IPS-20b (cell line): ENCODE results near the gene SALL4.
"Not testable (repeated sequence)": the region's sequence is repeated elsewhere in the genome, so short reads cannot be mapped to it uniquely, and the experiment has no call there.

ENCODE experiments used
- H3K27ac ChIP-seq: one replicate; pipeline ENCODE4 v1.5.1; 2013; ENCODE audit warnings: low read length
- H3K27me3 ChIP-seq: 2 replicates; pipeline ENCODE4 v1.6.1; 2013; ENCODE audit warnings: mild to moderate bottlenecking, low read length, inconsistent platforms; ENCODE audit not compliant: insufficient read depth
- H3K36me3 ChIP-seq: 2 replicates; pipeline ENCODE4 v1.6.1; 2013; ENCODE audit warnings: low read depth, mild to moderate bottlenecking, inconsistent platforms, low read length, moderate library complexity; ENCODE audit not compliant: insufficient read depth
- H3K4me1 ChIP-seq: 2 replicates; pipeline ENCODE4 v1.6.1; 2013; ENCODE audit warnings: mild to moderate bottlenecking, control low read depth, inconsistent platforms, low read length, moderate library complexity; ENCODE audit not compliant: insufficient read depth
- H3K4me3 ChIP-seq: 2 replicates; pipeline ENCODE4 v1.5.1; 2013; ENCODE audit warnings: mild to moderate bottlenecking, low read length, inconsistent platforms
- H3K9ac ChIP-seq: 2 replicates; pipeline ENCODE4 v1.6.1; 2013; ENCODE audit warnings: low read depth, mild to moderate bottlenecking, inconsistent platforms, low read length, moderate library complexity
- H3K9me3 ChIP-seq: 2 replicates; pipeline ENCODE4 v1.6.1; 2013; ENCODE audit warnings: mild to moderate bottlenecking, low read depth, low read length, inconsistent platforms; ENCODE audit not compliant: insufficient read depth

SALL4 gene

DNA sequence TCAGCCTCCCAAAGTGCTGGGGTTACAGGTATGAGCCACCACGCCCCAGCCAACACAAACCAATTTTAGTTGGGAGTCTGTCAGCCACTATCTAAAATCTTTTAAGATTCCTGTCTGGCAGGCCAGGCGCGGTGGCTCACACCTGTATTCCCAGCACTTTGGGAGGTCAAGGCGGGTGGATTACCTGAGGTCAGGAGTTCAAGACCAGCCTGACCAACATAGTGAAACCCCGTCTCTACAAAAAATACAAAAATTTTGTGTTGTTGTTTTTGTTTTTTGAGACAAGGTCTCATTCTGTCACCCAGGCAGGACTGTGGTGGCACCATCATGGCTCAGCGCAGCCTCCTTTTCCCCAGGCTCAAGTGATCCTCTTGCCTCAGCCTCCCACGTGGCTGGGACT is 62.0 kb downstream of the SALL4 start:
- not testable (repeated sequence) for H3K9me3 ChIP-seq, H3K4me3 ChIP-seq, H3K9ac ChIP-seq, H3K4me1 ChIP-seq, H3K27me3 ChIP-seq, H3K27ac ChIP-seq, H3K36me3 ChIP-seq

DNA sequence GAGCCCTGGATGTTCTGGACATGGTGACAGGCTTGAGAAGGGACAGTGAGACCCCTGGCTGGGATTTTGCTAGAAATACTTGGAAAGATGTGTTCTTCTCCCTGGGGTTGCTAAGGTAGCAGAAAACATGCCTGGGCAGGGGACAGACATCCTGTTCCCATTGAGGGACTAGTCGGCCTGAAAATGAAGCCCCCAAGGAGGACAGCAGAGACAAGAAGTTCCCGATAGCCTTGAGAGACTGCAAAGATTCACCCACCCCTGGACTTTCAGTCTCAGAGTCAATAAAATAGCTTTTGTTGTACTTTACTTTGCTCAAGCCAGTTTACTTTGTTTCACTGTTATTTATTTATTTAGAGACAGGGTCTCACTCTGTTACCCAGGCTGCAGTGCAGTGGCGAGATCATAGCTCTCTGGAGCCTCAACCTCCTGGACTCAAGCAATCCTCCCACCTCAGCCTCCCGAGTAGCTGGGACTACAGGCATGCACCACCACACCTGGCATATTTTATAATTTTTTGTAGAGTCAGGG is 62.5 kb downstream of the SALL4 start:
- Histone ChIP-seq H3K27ac (no peak overlapping the region), H3K4me3 (no peak overlapping the region), H3K36me3 (no peaks in the 10 kb centered on the region), H3K9ac (no peak overlapping the region), H3K4me1 (no peaks in the 10 kb centered on the region), H3K27me3 (no peaks in the 10 kb centered on the region), H3K9me3 (no peaks in the 10 kb centered on the region)

DNA sequence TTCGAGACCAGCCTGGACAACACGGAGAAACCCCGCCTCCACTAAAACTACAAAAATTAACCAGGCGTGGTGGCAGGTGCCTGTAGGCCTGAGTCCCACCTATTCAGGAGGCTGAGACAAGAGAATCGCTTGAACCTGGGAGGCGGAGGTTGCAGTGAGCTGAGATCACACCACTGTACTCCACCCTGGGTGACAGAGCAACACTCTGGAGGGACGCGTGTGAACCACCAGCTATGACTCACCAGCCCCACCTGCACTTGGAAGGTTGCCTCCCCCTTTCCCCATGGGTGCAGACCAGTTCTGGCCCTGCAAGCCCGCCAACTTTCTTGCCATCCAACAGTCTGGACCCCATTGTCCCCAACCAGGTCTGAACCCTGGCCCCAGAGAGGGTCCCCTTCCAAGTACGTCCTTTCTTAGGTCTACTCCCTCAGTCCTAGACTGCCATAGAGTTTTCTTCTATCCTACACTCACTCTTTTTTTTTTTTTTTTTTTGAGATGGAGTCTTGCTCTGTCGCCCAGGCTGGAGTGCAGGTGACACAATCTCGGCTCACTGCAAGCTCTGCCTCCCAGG is 63.4 kb downstream of the SALL4 start:
- Histone ChIP-seq H3K27me3 (no peaks in the 10 kb centered on the region), H3K4me3 (no peak overlapping the region), H3K9me3 (no peaks in the 10 kb centered on the region), H3K36me3 (no peaks in the 10 kb centered on the region), H3K27ac (no peak overlapping the region), H3K4me1 (no peaks in the 10 kb centered on the region), H3K9ac (no peak overlapping the region)

DNA sequence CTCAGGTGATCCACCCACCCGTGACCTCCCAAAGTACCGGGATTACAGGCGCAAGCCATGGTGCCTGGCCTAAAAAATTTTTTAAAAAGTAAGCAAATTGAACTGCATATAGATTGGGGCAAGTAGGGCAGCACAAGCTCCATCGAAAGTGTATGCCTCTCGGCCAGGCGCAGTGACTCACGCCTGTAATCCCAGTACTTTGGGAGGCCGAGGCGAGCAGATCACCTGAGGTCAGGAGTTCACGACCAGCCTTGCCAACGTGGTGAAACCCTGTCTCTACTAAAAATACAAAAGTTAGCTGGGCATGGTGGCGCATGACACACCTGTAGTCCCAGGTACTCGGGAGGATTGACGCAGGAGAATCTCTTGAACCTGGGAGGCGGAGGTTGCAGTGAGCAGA is 64.1 kb downstream of the SALL4 start:
- H3K4me3 ChIP-seq, H3K4me1 ChIP-seq, H3K27me3 ChIP-seq, H3K9me3 ChIP-seq, H3K27ac ChIP-seq, H3K36me3 ChIP-seq, H3K9ac ChIP-seq: not testable (repeated sequence)

DNA sequence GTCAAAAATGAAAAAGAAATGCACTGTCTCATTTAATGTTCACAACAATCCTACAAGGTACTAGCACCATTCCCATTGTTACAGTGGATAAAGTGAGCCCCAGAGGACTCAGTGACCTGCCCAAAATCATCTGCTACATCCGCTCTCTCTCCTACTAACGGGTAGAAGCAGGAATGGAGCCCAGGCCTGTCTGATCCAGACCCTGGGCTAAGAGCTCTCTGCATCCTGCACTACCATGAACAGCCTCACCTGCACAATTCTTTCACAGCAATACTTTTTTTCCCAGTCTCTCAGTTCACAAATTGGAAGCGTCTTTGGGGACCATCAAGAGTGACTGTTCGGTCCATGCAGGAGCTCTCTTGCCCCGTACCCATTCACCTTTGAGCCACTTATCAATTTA is 65.4 kb downstream of the SALL4 start:
- Histone ChIP-seq H3K9me3 (no peaks in the 10 kb centered on the region), H3K27me3 (no peaks in the 10 kb centered on the region), H3K9ac (no peak overlapping the region), H3K4me3 (no peak overlapping the region), H3K27ac (no peak overlapping the region), H3K36me3 (no peaks in the 10 kb centered on the region), H3K4me1 (no peaks in the 10 kb centered on the region)

DNA sequence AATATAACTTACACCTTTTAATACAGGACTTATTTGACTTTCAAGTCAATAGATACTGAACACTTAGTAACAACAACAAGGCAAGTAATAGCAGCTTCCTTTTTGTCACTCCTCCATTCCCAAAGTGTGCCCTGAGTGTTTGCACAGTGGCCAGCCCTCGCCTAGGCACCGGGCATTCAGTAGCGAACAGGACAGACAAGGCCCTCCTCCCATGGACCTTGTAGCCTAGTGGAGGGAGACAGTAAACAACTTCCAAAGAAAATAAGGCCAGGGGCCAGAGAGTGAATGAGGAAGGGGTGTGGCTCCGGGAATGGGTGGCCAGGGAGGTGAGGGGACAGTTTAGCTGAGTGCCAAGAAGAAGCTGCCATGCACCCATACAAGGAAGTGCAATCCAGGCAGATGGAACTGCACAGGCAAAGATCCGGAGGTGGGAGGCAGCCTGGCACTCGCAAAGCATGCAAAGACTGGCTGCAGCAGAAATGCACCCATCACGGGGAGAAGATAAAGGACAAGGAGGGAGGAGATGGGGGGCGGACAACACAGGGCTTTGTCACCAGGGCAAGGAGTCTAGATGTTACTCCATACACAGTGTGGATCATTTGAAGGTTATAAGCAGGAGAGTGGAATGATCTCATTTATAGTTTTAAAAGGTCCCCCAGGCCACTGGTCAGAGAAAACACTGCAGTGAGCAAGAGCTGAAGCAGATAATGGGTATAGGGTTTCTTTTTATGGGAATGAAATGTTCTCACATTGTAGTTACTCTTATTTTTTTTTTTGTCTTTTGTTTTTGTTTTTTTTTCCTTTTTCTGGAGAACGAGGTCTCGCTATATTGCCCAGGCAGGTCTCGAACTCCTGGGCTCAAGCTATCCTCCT is 66.4 kb downstream of the SALL4 start:
- H3K9ac ChIP-seq: no peak overlapping the region
- no peaks in the 10 kb centered on the region for H3K27me3 ChIP-seq
- H3K36me3 ChIP-seq: no peaks in the 10 kb centered on the region
- H3K4me1 ChIP-seq: no peaks in the 10 kb centered on the region
- H3K27ac ChIP-seq: no peak overlapping the region
- no peak overlapping the region for H3K4me3 ChIP-seq
- no peaks in the 10 kb centered on the region for H3K9me3 ChIP-seq

DNA sequence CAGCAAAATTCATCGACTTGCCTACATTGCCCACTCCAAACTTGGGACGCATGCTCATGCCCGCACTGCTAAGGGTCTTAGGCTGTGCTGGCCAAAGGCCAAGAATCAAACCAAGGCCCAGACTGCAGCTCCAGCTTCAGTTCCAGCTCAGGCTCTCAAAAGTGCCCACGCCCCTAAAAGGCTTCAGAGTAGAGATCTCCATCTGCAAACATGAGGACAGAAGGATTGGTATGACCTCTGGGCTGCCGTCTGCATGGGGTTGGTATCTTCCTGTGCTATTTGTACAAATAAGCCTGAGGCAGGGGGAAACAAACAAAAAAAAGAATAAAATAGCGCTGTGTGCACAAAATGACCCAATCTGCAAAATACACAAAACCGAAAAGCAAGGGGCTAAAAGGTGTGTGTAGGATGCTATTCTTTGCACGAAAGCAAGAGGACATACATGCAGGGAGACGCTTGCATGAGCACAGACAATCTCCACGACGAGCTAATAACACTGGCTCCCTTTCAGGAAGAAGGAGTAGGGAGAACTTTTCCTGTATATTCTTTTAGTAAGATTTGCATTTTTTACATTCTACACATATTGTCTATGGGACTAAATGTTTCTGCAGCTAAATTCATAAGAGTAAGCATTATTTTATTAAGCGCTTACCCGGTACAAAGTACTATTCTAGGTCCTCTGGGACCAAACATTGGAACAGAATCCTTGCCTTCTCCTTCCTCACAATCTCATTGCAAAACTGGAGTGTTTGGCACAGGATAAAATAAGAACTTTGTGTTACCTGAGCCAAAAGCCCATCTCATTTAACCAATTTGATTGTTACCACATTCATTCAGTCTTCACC is 67.2 kb downstream of the SALL4 start:
- no peaks in the 10 kb centered on the region for H3K9me3 ChIP-seq
- H3K4me1 ChIP-seq: no peaks in the 10 kb centered on the region
- H3K4me3 ChIP-seq: no peak overlapping the region
- H3K27me3 ChIP-seq: no peaks in the 10 kb centered on the region
- no peaks in the 10 kb centered on the region for H3K36me3 ChIP-seq
- H3K27ac ChIP-seq: no peak overlapping the region
- H3K9ac ChIP-seq: no peak overlapping the region

DNA sequence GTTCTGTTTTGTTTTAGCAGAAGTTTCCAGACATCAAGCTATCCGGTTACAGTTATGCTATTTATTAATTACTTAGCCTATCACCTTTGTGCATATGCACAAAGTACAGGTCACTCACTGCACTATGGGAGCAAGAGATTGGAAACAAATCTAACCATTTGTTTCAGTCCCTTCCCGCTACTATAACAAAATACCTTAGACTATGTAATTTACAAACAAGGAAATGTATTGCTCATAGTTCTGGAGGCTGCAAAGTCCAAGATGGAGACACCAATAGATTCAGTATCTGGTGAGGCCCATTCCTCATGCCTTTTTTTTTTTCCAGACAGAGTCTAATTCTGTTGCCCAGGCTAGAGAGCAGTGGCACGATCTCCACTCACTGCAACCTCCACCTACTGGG is 69.3 kb downstream of the SALL4 start:
- no peaks in the 10 kb centered on the region for H3K9me3 ChIP-seq
- no peaks in the 10 kb centered on the region for H3K27me3 ChIP-seq
- no peak overlapping the region for H3K4me3 ChIP-seq
- no peaks in the 10 kb centered on the region for H3K4me1 ChIP-seq
- no peak overlapping the region for H3K9ac ChIP-seq
- H3K36me3 ChIP-seq: no peaks in the 10 kb centered on the region
- no peak overlapping the region for H3K27ac ChIP-seq
